Measurements from ENCODE around the gene MTCH1.

MTCH1 gene

DNA sequence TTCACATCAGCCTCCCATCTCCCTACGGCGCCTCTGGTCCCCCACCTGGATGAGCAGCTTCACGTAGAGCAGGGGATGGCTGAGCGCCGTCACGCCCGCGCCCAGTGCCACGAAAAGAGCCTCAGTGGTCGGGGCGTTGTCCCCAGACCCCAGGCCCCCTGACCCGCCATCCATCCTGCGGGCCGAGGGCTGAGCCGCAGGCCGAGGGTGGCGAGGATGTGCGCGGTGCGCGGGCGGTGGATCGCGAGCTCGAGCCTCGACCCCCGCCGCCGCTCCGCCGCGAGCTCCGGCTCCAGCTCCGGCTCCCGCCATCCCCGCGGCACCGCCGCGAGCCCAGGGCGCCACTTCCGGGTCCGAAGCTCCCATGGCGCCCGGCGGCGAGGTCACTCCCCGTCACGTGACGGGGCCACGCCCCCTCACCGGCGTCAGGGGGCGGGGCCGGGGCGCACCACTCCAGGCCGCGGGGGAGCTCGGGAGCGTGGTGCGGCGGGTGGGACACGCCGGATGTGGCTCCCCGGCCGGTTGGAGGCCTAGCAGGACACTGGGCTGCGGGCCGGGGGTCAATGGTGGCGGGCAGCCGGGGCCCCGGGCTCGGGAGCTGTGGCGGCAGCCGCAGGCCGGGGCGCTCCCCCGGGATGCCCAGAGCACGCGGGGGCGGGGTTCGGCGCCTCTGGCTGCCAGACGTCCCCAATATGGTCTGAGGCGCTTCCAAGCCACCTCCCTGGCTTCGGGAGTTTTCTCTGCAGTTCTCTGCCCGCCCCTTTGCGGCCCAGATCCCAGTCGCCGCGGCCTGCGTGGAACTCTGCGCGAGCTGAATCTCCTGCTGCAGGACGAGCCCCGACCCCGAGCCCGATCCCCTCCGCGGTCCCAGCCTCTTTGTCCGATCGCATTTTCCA is at the start of gene MTCH1:
Gene MTCH1, minus strand, starts transcription at position 389 of the 896 bp plus-strand sequence. Its CDS starts 23 bp downstream, at position 366.
- peak within 1 kb of the TSS; percentile 79 for H3K4me3 ChIP-seq (ENCODE audit: low read depth, low read length)
- TF ChIP-seq, protein P1, sequence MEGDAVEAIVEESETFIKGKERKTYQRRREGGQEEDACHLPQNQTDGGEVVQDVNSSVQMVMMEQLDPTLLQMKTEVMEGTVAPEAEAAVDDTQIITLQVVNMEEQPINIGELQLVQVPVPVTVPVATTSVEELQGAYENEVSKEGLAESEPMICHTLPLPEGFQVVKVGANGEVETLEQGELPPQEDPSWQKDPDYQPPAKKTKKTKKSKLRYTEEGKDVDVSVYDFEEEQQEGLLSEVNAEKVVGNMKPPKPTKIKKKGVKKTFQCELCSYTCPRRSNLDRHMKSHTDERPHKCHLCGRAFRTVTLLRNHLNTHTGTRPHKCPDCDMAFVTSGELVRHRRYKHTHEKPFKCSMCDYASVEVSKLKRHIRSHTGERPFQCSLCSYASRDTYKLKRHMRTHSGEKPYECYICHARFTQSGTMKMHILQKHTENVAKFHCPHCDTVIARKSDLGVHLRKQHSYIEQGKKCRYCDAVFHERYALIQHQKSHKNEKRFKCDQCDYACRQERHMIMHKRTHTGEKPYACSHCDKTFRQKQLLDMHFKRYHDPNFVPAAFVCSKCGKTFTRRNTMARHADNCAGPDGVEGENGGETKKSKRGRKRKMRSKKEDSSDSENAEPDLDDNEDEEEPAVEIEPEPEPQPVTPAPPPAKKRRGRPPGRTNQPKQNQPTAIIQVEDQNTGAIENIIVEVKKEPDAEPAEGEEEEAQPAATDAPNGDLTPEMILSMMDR (IDR thresholded peaks at IDR 0.05; ENCODE audit: low read depth, low read length): no peak

GRCh38 chr6:37033819-37034795 is 48.1 kb upstream of the MTCH1 start:
- H3K4me3 ChIP-seq (ENCODE audit: low read depth, low read length): no peak overlapping the region
- TF ChIP-seq, protein P1 (IDR thresholded peaks at IDR 0.05; ENCODE audit: low read depth, low read length): no peak

- TF ChIP-seq, protein P1 (IDR thresholded peaks at IDR 0.05; ENCODE audit: low read depth, low read length): no peak
- H3K4me3 ChIP-seq (ENCODE audit: low read depth, low read length): no peak overlapping the region
Measured at GRCh38 chr6:37033255-37033654, 47.3 kb upstream of the MTCH1 start.

DNA sequence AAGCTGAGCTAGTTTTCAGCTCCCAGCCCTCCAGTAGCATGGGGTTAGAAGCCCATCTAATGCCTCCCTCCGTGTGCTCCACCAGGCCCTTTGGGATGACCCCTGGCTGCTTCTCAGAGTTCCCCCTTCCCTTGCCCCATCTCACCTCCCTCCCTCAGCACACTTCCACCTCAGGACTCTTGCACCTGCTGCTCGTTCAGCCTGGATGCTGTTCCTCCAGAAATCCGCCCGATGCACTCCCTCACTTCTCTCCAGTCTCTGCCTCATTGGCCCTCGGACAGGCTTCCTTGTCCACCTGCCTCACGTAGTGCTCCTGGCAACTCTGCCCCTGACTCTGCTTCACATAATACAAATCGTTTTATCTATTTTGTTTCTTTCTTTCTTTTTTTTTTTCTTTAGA is 46.2 kb upstream of the MTCH1 start:
- TF ChIP-seq, protein P1 (IDR thresholded peaks at IDR 0.05; ENCODE audit: low read depth, low read length): no peak
- H3K4me3 ChIP-seq (ENCODE audit: low read depth, low read length): no peak overlapping the region

DNA sequence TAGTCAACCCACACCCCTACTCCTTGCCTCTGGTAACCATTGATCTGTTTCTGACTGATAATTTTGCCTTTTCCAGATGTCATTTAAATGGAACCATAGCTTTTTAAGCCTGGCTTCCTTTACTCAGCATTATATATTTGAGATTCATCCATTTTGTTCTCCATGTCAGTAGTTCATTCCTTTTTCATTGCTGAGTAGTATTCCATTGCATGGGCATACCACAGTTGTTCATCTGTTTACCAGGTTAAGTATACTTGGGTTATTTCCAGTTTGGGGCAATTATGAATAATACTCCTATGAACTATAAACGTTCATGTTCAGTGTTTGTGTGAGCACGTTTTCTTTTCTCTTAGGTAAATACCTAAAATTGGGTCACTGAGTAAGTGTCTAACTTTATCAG is 44.6 kb upstream of the MTCH1 start:
- no peak overlapping the region for H3K4me3 ChIP-seq (ENCODE audit: low read depth, low read length)
- TF ChIP-seq, protein P1 (IDR thresholded peaks at IDR 0.05; ENCODE audit: low read depth, low read length): no peak

DNA sequence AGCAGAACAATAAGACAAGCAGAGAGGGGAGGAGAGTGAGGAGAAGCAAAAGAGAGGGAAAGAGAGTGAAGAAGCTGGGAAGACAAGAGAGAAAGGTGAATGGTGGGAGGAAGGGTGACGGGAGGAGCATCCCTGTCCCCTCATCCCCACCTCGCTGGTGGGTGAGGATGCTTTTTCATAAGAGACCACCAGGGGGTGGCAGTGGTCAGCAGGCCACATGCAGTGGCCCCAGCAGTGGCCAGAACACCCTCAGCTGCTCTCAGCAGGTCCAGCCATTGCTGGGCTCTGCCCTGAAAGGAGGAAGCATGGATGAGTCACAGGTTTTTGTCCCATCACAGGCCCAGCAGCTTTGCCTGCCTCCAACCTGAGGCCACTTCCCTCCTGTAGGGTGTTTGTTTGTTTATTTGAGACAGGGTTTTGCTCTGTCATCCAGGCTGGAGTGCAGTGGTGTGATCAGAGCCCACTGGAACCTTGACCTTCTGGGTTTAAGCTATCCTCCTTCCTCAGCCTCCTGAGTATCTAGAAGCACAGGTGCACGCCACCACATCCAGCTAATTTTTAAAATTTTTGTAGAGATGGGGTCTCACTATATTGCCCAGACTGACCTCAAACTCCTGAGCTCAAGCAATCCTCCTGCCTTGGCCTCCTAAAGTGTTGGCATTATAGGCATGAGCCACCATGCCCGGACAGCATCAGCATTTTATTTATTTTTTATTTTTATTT is 43.4 kb upstream of the MTCH1 start:
- no peak overlapping the region for H3K4me3 ChIP-seq (ENCODE audit: low read depth, low read length)
- TF ChIP-seq, protein P1 (IDR thresholded peaks at IDR 0.05; ENCODE audit: low read depth, low read length): peak; percentile 69

Measured in WI38 (cell line).